Breast epithelium (tissue), 3 donors: ENCODE results near the gene HDHD3.

ENCODE experiments used
- CTCF ChIP-seq, 3 donors: fragments of 450-650 bp; IDR thresholded peaks; one replicate each; pipeline ENCODE4 v1.5.1; 2016 to 2017; ENCODE audit warnings: antibody characterized with exemption in 3 of 3, mild to moderate bottlenecking in 3 of 3, moderate library complexity in 3 of 3
- POLR2A ChIP-seq: fragments of 450-650 bp; IDR thresholded peaks from one replicate; pipeline ENCODE4 v1.6.1; 2016; ENCODE audit warnings: antibody characterized with exemption, mild to moderate bottlenecking, moderate library complexity
- POLR2AphosphoS5 ChIP-seq, 3 donors: sonication (generic); formaldehyde crosslinking; IDR thresholded peaks; one replicate each; pipeline ENCODE4 v1.6.1; 2017; ENCODE audit warnings: antibody characterized with exemption in 3 of 3

- TF ChIP-seq CTCF (IDR thresholded peaks at IDR 0.05), result no peak
- no peak for TF ChIP-seq POLR2A
- no peak for TF ChIP-seq POLR2AphosphoS5 (IDR thresholded peaks at IDR 0.05)
These were observed 15.3 kb downstream of the HDHD3 start for GRCh38 chr9:113361304-113362018.
